Esophagus squamous epithelium (tissue), 4 donors: ENCODE measurements around the gene CPLX1.

Experiments used
- POLR2A ChIP-seq, 4 donors: fragments of 450-650 bp; IDR thresholded peaks; one replicate each; pipeline ENCODE4 v1.6.1; 2017; ENCODE audit warnings: antibody characterized with exemption in 4 of 4, mild to moderate bottlenecking in 4 of 4, moderate library complexity in 3 of 4
- TF ChIP-seq, protein P1 (sequence below), 6 experiments: fragments of 450-650 bp in 4 of 6; fragments of 200-600 bp in 2 of 6; sonication (generic) in 2 of 6; IDR thresholded peaks; one replicate each; pipeline ENCODE4 v1.5.1; 2016 to 2019; ENCODE audit warnings: antibody characterized with exemption in 6 of 6, mild to moderate bottlenecking in 4 of 6, moderate library complexity in 4 of 6

DNA sequence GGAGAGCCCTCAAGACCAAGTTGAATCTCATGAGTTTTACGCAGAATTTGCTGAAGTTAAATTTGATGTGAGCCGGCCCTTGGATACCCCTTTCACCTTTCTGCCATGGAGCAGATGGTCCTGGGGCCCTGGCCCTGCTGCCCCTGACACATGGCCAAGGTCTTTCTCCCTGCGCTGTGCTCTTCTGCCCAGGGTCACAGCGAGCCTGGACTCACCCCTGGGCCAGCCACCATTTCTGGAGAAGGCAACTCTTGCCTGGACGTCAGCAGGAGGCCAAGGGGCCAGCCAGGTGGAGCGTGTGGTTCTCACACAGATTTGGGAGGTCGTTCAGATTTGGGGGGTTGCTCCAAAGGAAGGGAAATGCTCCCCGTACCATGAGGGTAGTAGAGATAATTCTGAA lies 90.3 kb downstream of the CPLX1 start:
- TF ChIP-seq, protein P1, sequence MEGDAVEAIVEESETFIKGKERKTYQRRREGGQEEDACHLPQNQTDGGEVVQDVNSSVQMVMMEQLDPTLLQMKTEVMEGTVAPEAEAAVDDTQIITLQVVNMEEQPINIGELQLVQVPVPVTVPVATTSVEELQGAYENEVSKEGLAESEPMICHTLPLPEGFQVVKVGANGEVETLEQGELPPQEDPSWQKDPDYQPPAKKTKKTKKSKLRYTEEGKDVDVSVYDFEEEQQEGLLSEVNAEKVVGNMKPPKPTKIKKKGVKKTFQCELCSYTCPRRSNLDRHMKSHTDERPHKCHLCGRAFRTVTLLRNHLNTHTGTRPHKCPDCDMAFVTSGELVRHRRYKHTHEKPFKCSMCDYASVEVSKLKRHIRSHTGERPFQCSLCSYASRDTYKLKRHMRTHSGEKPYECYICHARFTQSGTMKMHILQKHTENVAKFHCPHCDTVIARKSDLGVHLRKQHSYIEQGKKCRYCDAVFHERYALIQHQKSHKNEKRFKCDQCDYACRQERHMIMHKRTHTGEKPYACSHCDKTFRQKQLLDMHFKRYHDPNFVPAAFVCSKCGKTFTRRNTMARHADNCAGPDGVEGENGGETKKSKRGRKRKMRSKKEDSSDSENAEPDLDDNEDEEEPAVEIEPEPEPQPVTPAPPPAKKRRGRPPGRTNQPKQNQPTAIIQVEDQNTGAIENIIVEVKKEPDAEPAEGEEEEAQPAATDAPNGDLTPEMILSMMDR (IDR thresholded peaks at IDR 0.05): no peak
- TF ChIP-seq POLR2A (IDR thresholded peaks at IDR 0.05): no peak
